NCI-H226 (cell line): ENCODE results near the gene IL1RL1.

ENCODE experiments used
- DNase-seq: peaks from one replicate; pipeline ENCODE4 v3.0.0-alpha.2; 2015

IL1RL1 gene

GRCh38 chr2:102310964-102311640 is at the start of gene IL1RL1:
IL1RL1 (plus strand) TSS chr2:102311563; CDS start chr2:102338265, 26,702 bp downstream.
- DNase-seq = no peak

GRCh38 chr2:102262216-102263129 is 48.9 kb upstream of the IL1RL1 start:
- DNase-seq = no peak

GRCh38 chr2:102264952-102265351 is 46.4 kb upstream of the IL1RL1 start:
- DNase-seq = no peak

- DNase-seq = no peak
These were observed 45.2 kb upstream of the IL1RL1 start for GRCh38 chr2:102266204-102266603.

GRCh38 chr2:102267774-102268173 is 43.6 kb upstream of the IL1RL1 start:
- DNase-seq = no peak

GRCh38 chr2:102268510-102269199 is 42.7 kb upstream of the IL1RL1 start:
- peak; percentile 74 for DNase-seq

- DNase-seq = no peak
These were observed 42.2 kb upstream of the IL1RL1 start for GRCh38 chr2:102269200-102269524.

GRCh38 chr2:102271844-102272243 is 39.5 kb upstream of the IL1RL1 start:
- DNase-seq = no peak

- no peak for DNase-seq
These were observed 37.6 kb upstream of the IL1RL1 start for GRCh38 chr2:102273619-102274211.

- DNase-seq = no peak
These were observed 34.7 kb upstream of the IL1RL1 start for GRCh38 chr2:102276549-102277201.

GRCh38 chr2:102277202-102277700 is 34.1 kb upstream of the IL1RL1 start:
- no peak for DNase-seq

- DNase-seq = no peak
These were observed 32.5 kb upstream of the IL1RL1 start for GRCh38 chr2:102278720-102279390.

GRCh38 chr2:102279391-102279735 is 32.0 kb upstream of the IL1RL1 start:
- no peak for DNase-seq

GRCh38 chr2:102282678-102283091 is 28.7 kb upstream of the IL1RL1 start:
- no peak for DNase-seq

- no peak for DNase-seq
These were observed 27.4 kb upstream of the IL1RL1 start for GRCh38 chr2:102283996-102284395.

- DNase-seq = peak; percentile 71
These were observed 26.8 kb upstream of the IL1RL1 start for GRCh38 chr2:102284611-102285010.

GRCh38 chr2:102285368-102285767 is 26.0 kb upstream of the IL1RL1 start:
- DNase-seq = peak; percentile 62

- DNase-seq = peak; percentile 66
These were observed 25.3 kb upstream of the IL1RL1 start for GRCh38 chr2:102286041-102286440.

GRCh38 chr2:102289129-102289528 is 22.2 kb upstream of the IL1RL1 start:
- no peak for DNase-seq

- no peak for DNase-seq
These were observed 20.8 kb upstream of the IL1RL1 start for GRCh38 chr2:102290594-102290993.

- no peak for DNase-seq
These were observed 19.9 kb upstream of the IL1RL1 start for GRCh38 chr2:102291319-102292075.
